Suprapubic skin (tissue), 4 donors: ENCODE data around the gene C8G. TPM values are rescaled to one million over a fixed set of nuclear protein-coding genes. Genes with fewer than 3 reads are reported as not detected.

ENCODE experiments used
- DNase-seq, 2 donors: peaks; one replicate each; pipeline ENCODE4 v3.0.0-alpha.2; 2019; ENCODE audit warnings: low spot score in 2 of 2
- H3K27ac ChIP-seq: fragments of 200-600 bp; sonication (generic); one replicate; pipeline ENCODE4 v1.5.1; 2019
- H3K27me3 ChIP-seq: fragments of 200-600 bp; sonication (generic); one replicate; pipeline ENCODE4 v1.5.1; 2019
- H3K36me3 ChIP-seq: fragments of 200-600 bp; sonication (generic); one replicate; pipeline ENCODE4 v1.5.1; 2019
- H3K4me1 ChIP-seq: fragments of 200-600 bp; sonication (generic); one replicate; pipeline ENCODE4 v1.5.1; 2019
- H3K4me3 ChIP-seq: fragments of 200-600 bp; sonication (generic); one replicate; pipeline ENCODE4 v1.5.1; 2019; ENCODE audit warnings: mild to moderate bottlenecking
- H3K9me3 ChIP-seq: fragments of 200-600 bp; sonication (generic); one replicate; pipeline ENCODE4 v1.5.1; 2019
- EP300 ChIP-seq: sonication (generic); formaldehyde crosslinking; IDR thresholded peaks from one replicate; pipeline ENCODE4 v1.6.1; 2017; ENCODE audit warnings: antibody characterized with exemption
- POLR2A ChIP-seq, 2 donors: fragments of 450-650 bp; IDR thresholded peaks; one replicate each; pipeline ENCODE4 v1.6.1; 2017; ENCODE audit warnings: antibody characterized with exemption in 2 of 2, mild to moderate bottlenecking in 2 of 2, moderate library complexity in 2 of 2
- POLR2AphosphoS5 ChIP-seq, 3 donors: sonication (generic); formaldehyde crosslinking; IDR thresholded peaks; one replicate each; pipeline ENCODE4 v1.6.1; 2017; ENCODE audit warnings: antibody characterized with exemption in 3 of 3
- WGBS: methylation state at CpG from one replicate; pipeline ENCODE4 v1.1.5; 2018; 5-methylcytosine and 5-hydroxymethylcytosine counted together
- total RNA-seq, 4 donors: library from RNA; depleted of rRNA; stranded (reverse); fragments of >200 nt; gene quantifications; one replicate each; pipeline ENCODE4 v1.1.0, GENCODE V29; 2016
- TF ChIP-seq, protein P1 (sequence below), 2 donors: fragments of 200-600 bp in 1 of 2; fragments of 450-650 bp in 1 of 2; sonication (generic) in 1 of 2; IDR thresholded peaks; one replicate each; pipeline ENCODE4 v1.5.1; 2016 to 2019; ENCODE audit warnings: antibody characterized with exemption in 2 of 2, mild to moderate bottlenecking in 1 of 2, moderate library complexity in 1 of 2

C8G gene
- total RNA-seq, 4 donors from 2014 or later: 2.7 TPM; not detected in 3

- TF ChIP-seq POLR2A (IDR thresholded peaks at IDR 0.05): no peak
- TF ChIP-seq POLR2AphosphoS5 (IDR thresholded peaks at IDR 0.05): no peak
- TF ChIP-seq, protein P1, sequence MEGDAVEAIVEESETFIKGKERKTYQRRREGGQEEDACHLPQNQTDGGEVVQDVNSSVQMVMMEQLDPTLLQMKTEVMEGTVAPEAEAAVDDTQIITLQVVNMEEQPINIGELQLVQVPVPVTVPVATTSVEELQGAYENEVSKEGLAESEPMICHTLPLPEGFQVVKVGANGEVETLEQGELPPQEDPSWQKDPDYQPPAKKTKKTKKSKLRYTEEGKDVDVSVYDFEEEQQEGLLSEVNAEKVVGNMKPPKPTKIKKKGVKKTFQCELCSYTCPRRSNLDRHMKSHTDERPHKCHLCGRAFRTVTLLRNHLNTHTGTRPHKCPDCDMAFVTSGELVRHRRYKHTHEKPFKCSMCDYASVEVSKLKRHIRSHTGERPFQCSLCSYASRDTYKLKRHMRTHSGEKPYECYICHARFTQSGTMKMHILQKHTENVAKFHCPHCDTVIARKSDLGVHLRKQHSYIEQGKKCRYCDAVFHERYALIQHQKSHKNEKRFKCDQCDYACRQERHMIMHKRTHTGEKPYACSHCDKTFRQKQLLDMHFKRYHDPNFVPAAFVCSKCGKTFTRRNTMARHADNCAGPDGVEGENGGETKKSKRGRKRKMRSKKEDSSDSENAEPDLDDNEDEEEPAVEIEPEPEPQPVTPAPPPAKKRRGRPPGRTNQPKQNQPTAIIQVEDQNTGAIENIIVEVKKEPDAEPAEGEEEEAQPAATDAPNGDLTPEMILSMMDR (IDR thresholded peaks at IDR 0.05): no peak
- no peak for TF ChIP-seq EP300
- Histone ChIP-seq H3K4me3 (no peak overlapping the region), H3K27me3 (no peaks in the 10 kb centered on the region), H3K36me3 (no peaks in the 10 kb centered on the region), H3K27ac (no peak overlapping the region), H3K4me1 (peaks cover 18% of the 10 kb centered on the region), H3K9me3 (no peaks in the 10 kb centered on the region)
- no peak for DNase-seq
- no CpG with 5 or more reads among the region's 11 CpGs for WGBS
Observed at GRCh38 chr9:136970361-136970760, 25.3 kb downstream of the C8G start.

GRCh38 chr9:136971746-136972145, 26.7 kb downstream of the C8G start:
- no peak overlapping the region for H3K4me3 ChIP-seq
- no peaks in the 10 kb centered on the region for H3K9me3 ChIP-seq
- H3K36me3 ChIP-seq: no peaks in the 10 kb centered on the region
- TF ChIP-seq, protein P1 (IDR thresholded peaks at IDR 0.05): no peak
- TF ChIP-seq EP300: no peak
- TF ChIP-seq POLR2AphosphoS5 (IDR thresholded peaks at IDR 0.05): no peak
- no peak for TF ChIP-seq POLR2A (IDR thresholded peaks at IDR 0.05)
- no peak overlapping the region for H3K27ac ChIP-seq
- DNase-seq: no peak
- no peaks in the 10 kb centered on the region for H3K27me3 ChIP-seq
- H3K4me1 ChIP-seq: peaks cover 26% of the 10 kb centered on the region
- no CpG with 5 or more reads among the region's 14 CpGs for WGBS

GRCh38 chr9:136972335-136972734, 27.3 kb downstream of the C8G start:
- Histone ChIP-seq H3K4me1 (peaks cover 30% of the 10 kb centered on the region), H3K9me3 (no peaks in the 10 kb centered on the region), H3K4me3 (no peak overlapping the region), H3K27ac (no peak overlapping the region), H3K36me3 (no peaks in the 10 kb centered on the region), H3K27me3 (no peaks in the 10 kb centered on the region)
- 80% methylated on average over 6 of the region's 11 CpGs for WGBS
- DNase-seq: no peak
- TF ChIP-seq POLR2AphosphoS5 (IDR thresholded peaks at IDR 0.05) (no peak), EP300 (no peak), POLR2A (IDR thresholded peaks at IDR 0.05) (no peak)
- TF ChIP-seq, protein P1 (IDR thresholded peaks at IDR 0.05): no peak

- Histone ChIP-seq H3K27ac (no peak overlapping the region), H3K4me3 (no peak overlapping the region), H3K36me3 (no peaks in the 10 kb centered on the region), H3K4me1 (peaks cover 33% of the 10 kb centered on the region), H3K9me3 (no peaks in the 10 kb centered on the region), H3K27me3 (no peaks in the 10 kb centered on the region)
- TF ChIP-seq POLR2AphosphoS5 (IDR thresholded peaks at IDR 0.05): no peak
- WGBS: 61% methylated on average over 8 of the region's 13 CpGs
- no peak for DNase-seq
Observed at GRCh38 chr9:136972743-136973142, 27.7 kb downstream of the C8G start.

- H3K27ac ChIP-seq: no peak overlapping the region
- no peak overlapping the region for H3K4me3 ChIP-seq
- H3K4me1 ChIP-seq: peaks cover 39% of the 10 kb centered on the region
- no peaks in the 10 kb centered on the region for H3K9me3 ChIP-seq
- no peaks in the 10 kb centered on the region for H3K36me3 ChIP-seq
- TF ChIP-seq, protein P1 (IDR thresholded peaks at IDR 0.05): no peak
- no peak for TF ChIP-seq POLR2A (IDR thresholded peaks at IDR 0.05)
- no peak for TF ChIP-seq POLR2AphosphoS5 (IDR thresholded peaks at IDR 0.05)
- TF ChIP-seq EP300: no peak
- no peaks in the 10 kb centered on the region for H3K27me3 ChIP-seq
- WGBS: 83% methylated on average over 25 of the region's 29 CpGs
- no peak for DNase-seq
Observed at GRCh38 chr9:136973618-136974617, 28.9 kb downstream of the C8G start.
